Activated B cell treated with CpG ODN at 0.5 μM for 24 hours (primary cell): ENCODE measurements around the gene EEF1A2. TPM values are rescaled to one million over a fixed set of nuclear protein-coding genes. Genes with fewer than 3 reads are reported as not detected.
A peak's percentile ranks its signal among the peaks of the same experiment; 100 is the strongest.

Source experiments
- ATAC-seq: fragments of 200-7000 bp; cut with Tn5 transposase; one replicate; pipeline ENCODE4 v1.10.0; 2021; ENCODE audit warnings: low read depth, mild to moderate bottlenecking, moderate library complexity
- CTCF ChIA-PET: fragments of 350-600 bp; sonication (Branson Sonifier 250); formaldehyde crosslinking; loops from one replicate; lab custom pipeline; 2021; ENCODE audit warnings: antibody characterized with exemption; lab: Charles Lee
- POLR2A ChIA-PET: fragments of 350-600 bp; sonication (Branson Sonifier 250); formaldehyde crosslinking; loops from one replicate; lab custom pipeline; 2021; ENCODE audit warnings: antibody characterized with exemption; lab: Charles Lee
- DNase-seq: peaks from one replicate; pipeline ENCODE4 v3.0.0; 2022
- H3K27ac Mint-ChIP-seq: one replicate; pipeline ENCODE4 v1.8.0; 2020; ENCODE audit warnings: mixed read lengths
- H3K27me3 Mint-ChIP-seq: one replicate; pipeline ENCODE4 v1.8.0; 2021; ENCODE audit warnings: mixed read lengths
- H3K36me3 Mint-ChIP-seq: one replicate; pipeline ENCODE4 v1.8.0; 2021; ENCODE audit warnings: low read depth, mixed read lengths
- H3K4me1 Mint-ChIP-seq: one replicate; pipeline ENCODE4 v1.8.0; 2021; ENCODE audit warnings: mixed read lengths
- H3K4me3 Mint-ChIP-seq: one replicate; pipeline ENCODE4 v1.8.0; 2020; ENCODE audit warnings: mild to moderate bottlenecking, mixed read lengths
- H3K9me3 Mint-ChIP-seq: one replicate; pipeline ENCODE4 v1.8.0; 2020; ENCODE audit warnings: mixed read lengths
- intact Hi-C: fragments of 100-400 bp; cut with micrococcal nuclease; formaldehyde crosslinking; loops from one replicate; pipeline ENCODE4 v1.15.1; 2024
- total RNA-seq: library from RNA; stranded (reverse); gene quantifications from 2 replicates; pipeline ENCODE4 v1.2.3, GENCODE V29; 2022
- TF ChIP-seq, protein P1 (sequence below): fragments of 200-600 bp; IDR thresholded peaks from one replicate; pipeline ENCODE4 v1.8.0; 2022; ENCODE audit warnings: antibody characterized with exemption, mild to moderate bottlenecking

EEF1A2 gene
- 1.2 and 1.6 TPM in 2 replicates for total RNA-seq

DNA sequence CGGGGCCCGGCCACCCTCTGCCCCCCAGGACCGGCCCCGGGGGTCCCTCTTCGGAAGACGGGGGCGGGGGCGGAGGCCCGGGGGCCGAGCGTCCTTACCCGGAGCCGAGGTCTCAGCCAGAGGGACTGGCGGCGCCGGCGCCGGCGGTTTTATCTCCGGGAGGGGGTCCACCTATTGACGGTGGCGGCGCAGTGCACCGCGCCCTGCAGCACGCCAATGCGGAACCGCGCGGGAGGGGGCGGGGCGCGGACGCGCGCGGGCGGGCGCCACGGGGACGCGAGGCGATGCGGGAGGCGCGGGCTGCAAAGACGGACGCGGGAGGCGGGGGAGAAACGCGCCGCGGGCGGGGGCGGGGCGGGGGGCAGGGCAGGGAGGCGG, at the start of gene EEF1A2:
EEF1A2 (minus strand) TSS at position 124 of the 378 bp plus-strand sequence. CDS start 1,320 bp downstream, outside the sequence.
- peaks cover 12% of the 10 kb centered on the region for H3K27me3 Mint-ChIP-seq
- no peak within 1 kb of the TSS for H3K27ac Mint-ChIP-seq
- ATAC-seq: peak; percentile 79
- H3K36me3 Mint-ChIP-seq: no peaks in the 10 kb centered on the region
- H3K4me3 Mint-ChIP-seq: peak within 1 kb of the TSS; percentile 56
- peaks cover under 1% of the 10 kb centered on the region for H3K9me3 Mint-ChIP-seq
- ChIA-PET POLR2A (no interaction called here), CTCF (no interaction called here)
- peaks cover 4% of the 10 kb centered on the region for H3K4me1 Mint-ChIP-seq
- intact Hi-C loops: loop anchor here (5.0 kb wide), 1 partner anchor 623 kb away; no protein-coding TSS in a partner anchor
- DNase-seq: peak; percentile 66
- TF ChIP-seq, protein P1, sequence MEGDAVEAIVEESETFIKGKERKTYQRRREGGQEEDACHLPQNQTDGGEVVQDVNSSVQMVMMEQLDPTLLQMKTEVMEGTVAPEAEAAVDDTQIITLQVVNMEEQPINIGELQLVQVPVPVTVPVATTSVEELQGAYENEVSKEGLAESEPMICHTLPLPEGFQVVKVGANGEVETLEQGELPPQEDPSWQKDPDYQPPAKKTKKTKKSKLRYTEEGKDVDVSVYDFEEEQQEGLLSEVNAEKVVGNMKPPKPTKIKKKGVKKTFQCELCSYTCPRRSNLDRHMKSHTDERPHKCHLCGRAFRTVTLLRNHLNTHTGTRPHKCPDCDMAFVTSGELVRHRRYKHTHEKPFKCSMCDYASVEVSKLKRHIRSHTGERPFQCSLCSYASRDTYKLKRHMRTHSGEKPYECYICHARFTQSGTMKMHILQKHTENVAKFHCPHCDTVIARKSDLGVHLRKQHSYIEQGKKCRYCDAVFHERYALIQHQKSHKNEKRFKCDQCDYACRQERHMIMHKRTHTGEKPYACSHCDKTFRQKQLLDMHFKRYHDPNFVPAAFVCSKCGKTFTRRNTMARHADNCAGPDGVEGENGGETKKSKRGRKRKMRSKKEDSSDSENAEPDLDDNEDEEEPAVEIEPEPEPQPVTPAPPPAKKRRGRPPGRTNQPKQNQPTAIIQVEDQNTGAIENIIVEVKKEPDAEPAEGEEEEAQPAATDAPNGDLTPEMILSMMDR: no peak

DNA sequence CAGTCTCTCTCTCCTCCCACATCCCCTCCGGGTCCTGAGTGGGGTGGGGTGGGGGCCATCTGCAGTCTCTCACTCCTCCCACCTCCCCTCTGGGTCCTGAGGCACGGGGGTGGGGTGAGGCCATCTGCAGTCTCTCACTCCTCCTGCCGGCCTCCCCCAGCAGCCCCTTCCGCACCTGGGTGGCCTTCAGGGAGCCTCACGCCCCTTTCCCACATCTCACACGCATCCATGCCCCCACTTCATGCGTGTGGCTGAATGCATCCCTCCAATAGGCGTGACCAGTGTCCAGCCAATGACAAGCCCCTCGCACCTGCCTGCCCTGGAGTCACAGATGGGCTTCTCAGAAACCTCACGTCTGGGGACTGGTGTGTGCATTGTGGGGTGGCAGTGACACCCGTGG, 49.7 kb upstream of the EEF1A2 start:
- Mint-ChIP-seq H3K27ac (no peak overlapping the region), H3K27me3 (no peaks in the 10 kb centered on the region), H3K4me3 (no peak overlapping the region), H3K4me1 (peaks cover 67% of the 10 kb centered on the region), H3K9me3 (no peaks in the 10 kb centered on the region), H3K36me3 (no peaks in the 10 kb centered on the region)
- ChIA-PET CTCF (no interaction called here), POLR2A (no interaction called here)
- no peak for DNase-seq
- intact Hi-C loops: no loop called here
- TF ChIP-seq, protein P1: no peak
- ATAC-seq: no peak

DNA sequence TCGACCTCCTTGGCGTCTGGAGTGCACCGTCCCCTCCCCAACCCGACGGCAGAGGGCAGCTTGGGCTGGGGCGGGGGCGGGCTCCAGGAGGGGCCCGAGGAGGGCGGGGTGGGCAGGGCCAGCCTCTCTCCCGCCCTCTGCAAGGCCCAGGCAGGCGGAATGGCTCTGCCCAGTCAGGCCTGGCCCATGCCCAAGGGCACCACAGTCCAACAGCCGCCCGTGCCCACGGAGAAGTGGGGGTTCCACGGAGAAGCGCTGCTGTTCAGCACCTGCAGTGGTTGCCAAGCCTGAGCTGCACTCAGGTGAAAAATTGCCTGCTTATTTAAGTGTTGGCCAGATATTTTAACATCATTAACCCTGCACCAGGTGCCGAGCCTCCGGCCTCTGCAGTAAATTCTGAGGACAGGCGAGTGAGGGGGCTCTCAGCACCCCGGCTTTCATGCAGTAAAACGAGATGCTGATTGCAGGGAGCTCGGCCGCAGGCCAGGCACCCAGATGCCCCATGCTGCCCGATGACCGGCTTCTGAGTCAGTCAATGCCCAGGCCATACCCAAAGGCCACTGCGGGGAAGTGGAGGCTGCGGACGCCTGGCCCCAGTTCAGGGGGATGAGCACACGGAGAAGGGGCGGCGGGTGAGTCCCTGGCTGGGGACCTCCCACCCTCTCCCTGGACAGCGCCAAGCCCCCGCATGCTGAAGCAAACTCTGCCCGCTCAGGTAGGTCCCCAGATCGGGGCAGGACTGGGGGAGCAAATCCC, 49.0 kb upstream of the EEF1A2 start, which contains the start of gene SRMS:
SRMS (minus strand) TSS at position 25 of the 756 bp plus-strand sequence. CDS start 286 bp downstream, outside the sequence.
- no peak for DNase-seq
- ChIA-PET POLR2A (interaction anchor here (1.0 kb wide), 1 partner anchor 10 kb away, joined by 3 read pairs; the partner anchor contains the start of gene PTK6), CTCF (no interaction called here)
- ATAC-seq: no peak
- Mint-ChIP-seq H3K27me3 (no peaks in the 10 kb centered on the region), H3K27ac (no peak within 1 kb of the TSS), H3K9me3 (no peaks in the 10 kb centered on the region), H3K4me3 (no peak within 1 kb of the TSS), H3K4me1 (peaks cover 65% of the 10 kb centered on the region), H3K36me3 (no peaks in the 10 kb centered on the region)
- intact Hi-C loops: no loop called here
- TF ChIP-seq, protein P1: no peak

DNA sequence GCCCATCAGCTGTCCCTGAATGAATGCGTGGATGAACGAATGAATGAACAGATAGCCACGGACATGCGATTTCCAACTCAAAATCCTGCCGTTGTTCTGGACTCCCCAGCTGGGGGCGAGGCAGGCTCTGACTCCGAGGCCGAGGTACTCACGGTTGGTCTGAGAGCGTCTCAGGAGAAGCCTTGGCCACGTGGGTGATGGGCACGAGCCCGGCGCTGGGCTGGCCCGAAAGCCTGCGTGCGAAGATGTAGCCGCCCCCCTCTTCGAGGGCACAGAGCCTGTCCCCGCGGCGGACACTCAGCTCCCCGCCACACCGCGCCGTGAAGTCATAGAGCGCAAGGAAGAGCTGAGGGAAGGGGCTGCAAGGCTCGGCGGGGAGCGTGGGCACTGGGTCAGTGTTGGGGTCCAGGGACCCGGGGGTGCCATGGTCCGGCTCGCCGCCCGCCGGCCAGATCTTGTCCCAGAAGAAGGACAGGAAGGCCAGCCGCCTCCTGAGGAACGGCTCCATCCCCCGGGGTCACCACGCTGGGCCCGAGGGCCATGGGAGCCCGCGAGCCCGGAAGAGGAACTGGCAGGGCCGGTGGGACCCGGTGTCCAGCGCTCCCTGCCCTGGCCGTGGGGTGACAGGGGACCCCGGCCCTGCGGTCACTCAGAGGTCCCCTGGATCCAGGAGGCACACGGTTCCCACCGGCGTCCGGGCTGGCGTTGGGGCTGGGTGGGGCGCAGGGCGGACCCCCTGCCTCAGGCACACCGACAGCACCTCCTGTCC, 48.3 kb upstream of the EEF1A2 start:
- Mint-ChIP-seq H3K27ac (no peak overlapping the region), H3K9me3 (no peaks in the 10 kb centered on the region), H3K36me3 (no peaks in the 10 kb centered on the region), H3K27me3 (no peaks in the 10 kb centered on the region), H3K4me3 (no peak overlapping the region), H3K4me1 (peaks cover 65% of the 10 kb centered on the region)
- ATAC-seq (no peak), DNase-seq (no peak)
- POLR2A ChIA-PET: interaction anchor here (1.0 to 1.5 kb wide), 2 partner anchors 10 to 20 kb away, joined by 3 to 6 read pairs; partner anchors contain the start of gene PTK6
- intact Hi-C loops: no loop called here
- CTCF ChIA-PET: no interaction called here
- TF ChIP-seq, protein P1: no peak
